ENCODE data around the gene CRAT.
"Not testable (repeated sequence)": the region's sequence is repeated elsewhere in the genome, so short reads cannot be mapped to it uniquely, and the experiment has no call there.

Gene CRAT

GRCh38 chr9:129138476-129139232 lies 28.1 kb upstream of the CRAT start:
- no peak for DNase-seq (ENCODE audit: low read depth)

GRCh38 chr9:129138144-129138462 lies 27.5 kb upstream of the CRAT start:
- no peak for DNase-seq (ENCODE audit: low read depth)

- no peak for DNase-seq (ENCODE audit: low read depth)
Measured at GRCh38 chr9:129137292-129138143, 26.9 kb upstream of the CRAT start.

GRCh38 chr9:129136446-129137035 lies 25.9 kb upstream of the CRAT start:
- DNase-seq (ENCODE audit: low read depth): no peak

DNA sequence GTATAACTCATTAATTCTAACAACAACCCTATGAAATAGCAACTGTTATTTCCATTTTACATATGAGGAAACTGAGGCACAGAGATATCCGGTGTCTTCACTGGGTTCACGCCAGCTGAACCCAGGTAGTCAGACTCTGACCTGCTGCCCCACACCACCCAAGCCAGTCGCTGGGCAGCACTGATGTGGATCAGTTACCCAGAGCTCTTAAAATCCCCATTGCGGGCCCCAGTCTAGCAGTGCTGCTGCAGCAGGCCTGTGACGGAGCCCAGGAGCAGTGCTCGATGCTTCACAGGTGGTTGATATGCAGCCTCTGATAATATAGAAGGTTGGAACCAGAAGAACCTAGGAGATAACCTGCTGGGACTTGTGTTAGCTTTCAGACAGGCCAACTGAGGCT lies 24.9 kb upstream of the CRAT start:
- DNase-seq (ENCODE audit: low read depth): no peak

DNA sequence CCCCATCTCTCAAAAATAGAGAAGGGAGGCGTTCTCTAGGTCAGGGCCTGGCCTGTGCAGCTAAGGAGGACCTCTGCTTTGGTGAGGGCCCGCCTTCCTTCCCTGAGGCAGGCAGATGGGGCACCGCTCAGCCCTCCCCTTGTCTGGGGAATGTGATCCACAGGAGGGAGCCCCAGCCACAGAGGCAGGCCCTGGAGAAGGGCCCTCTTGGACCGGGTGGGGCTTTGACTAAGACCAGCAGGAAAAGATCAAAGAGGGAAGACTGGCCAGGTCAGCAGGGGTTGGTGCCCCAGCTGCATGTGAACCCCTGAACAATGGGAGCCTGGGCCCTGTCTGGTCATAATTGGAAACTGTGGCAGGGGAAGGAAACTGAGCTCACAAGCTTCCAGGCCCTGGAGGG lies 22.5 kb upstream of the CRAT start:
- DNase-seq (ENCODE audit: low read depth): no peak

GRCh38 chr9:129131300-129132145 lies 20.9 kb upstream of the CRAT start:
- DNase-seq (ENCODE audit: low read depth): peak; percentile 77

DNA sequence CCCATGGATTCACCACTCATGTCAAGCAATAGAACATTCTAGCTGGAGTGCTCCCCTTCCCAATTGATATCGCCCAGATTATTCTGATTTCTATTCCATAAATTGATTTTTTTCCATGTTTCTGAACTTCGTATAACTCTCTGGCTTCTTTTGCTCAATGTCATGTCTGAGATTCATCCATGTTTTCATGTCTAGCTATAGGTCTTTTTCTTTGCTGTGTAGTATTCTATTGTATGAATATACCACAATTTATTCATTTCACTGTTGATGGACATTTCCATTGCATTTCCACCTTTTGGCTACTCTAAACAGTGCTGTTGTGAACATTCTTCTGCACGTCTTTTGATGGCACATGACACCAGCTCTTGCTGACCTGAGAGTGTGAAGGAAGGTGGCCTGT lies 20.2 kb upstream of the CRAT start:
- no peak for DNase-seq (ENCODE audit: low read depth)

GRCh38 chr9:129130271-129130670 lies 19.7 kb upstream of the CRAT start:
- not testable (repeated sequence) for DNase-seq (ENCODE audit: low read depth)

- no peak for DNase-seq (ENCODE audit: low read depth)
Measured at GRCh38 chr9:129128689-129129088, 18.1 kb upstream of the CRAT start.

GRCh38 chr9:129126749-129127618 lies 16.4 kb upstream of the CRAT start:
- DNase-seq (ENCODE audit: low read depth): no peak

DNA sequence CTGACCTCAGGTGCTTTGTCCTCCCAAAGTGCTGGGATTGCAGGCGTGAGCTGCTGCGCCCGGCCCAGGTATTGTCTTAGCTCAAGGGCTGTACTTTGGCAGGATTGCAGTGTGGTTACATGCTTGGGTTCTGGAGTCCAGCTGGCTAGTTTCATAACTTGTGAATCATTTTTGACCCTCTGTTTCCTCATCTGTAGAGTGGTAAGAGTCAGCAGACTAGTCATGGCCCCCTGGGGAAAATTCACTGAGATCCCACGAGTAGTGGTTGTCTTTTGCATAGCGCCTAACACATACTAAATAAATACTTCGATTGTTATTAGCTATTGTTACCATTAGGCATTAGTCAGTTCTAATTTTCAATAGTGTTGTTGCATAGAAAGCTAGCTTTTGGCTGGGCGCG lies 14.9 kb upstream of the CRAT start:
- DNase-seq (ENCODE audit: low read depth): no peak

- DNase-seq (ENCODE audit: low read depth): no peak
Measured at GRCh38 chr9:129124506-129125069, 14.0 kb upstream of the CRAT start.

DNA sequence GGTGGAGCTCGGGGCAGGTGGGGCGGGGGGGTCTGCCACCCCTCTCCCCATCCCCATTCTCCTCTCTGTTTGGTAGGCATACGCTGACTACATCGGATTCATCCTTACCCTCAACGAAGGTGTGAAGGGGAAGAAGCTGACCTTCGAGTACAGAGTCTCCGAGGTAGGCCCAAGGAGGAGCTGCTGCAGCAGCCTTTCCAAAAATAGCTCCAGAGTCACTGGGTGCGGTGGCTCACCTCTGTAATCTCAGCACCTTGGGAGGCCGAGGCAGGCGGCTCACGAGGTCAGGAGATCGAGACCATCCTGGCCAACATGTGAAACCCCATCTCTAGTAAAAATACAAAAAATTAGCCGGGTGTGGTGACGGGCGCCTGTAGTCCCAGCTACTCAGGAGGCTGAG lies 12.4 kb upstream of the CRAT start:
- DNase-seq (ENCODE audit: low read depth): not testable (repeated sequence)

GRCh38 chr9:129122133-129122532 lies 11.5 kb upstream of the CRAT start:
- no peak for DNase-seq (ENCODE audit: low read depth)

DNA sequence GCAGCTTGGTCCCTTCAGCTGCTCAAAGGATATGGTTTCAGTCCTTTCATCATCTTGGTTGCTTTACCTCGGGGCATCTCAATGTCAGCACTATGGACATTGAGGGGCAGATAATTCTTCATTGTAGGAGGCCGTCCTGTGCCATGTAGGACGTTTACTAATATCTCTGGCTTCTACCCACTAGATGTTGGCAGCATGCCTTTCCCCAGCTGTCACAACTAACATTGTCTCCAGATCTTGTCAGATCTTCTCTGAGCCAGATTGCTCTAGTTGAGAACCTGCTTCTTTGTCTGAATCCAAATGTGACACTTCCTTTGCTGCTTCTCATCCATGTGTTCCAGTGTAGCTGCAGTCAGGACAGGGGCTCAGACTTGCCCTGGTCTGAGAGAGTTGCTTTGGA lies 10.9 kb upstream of the CRAT start:
- no peak for DNase-seq (ENCODE audit: low read depth)

DNA sequence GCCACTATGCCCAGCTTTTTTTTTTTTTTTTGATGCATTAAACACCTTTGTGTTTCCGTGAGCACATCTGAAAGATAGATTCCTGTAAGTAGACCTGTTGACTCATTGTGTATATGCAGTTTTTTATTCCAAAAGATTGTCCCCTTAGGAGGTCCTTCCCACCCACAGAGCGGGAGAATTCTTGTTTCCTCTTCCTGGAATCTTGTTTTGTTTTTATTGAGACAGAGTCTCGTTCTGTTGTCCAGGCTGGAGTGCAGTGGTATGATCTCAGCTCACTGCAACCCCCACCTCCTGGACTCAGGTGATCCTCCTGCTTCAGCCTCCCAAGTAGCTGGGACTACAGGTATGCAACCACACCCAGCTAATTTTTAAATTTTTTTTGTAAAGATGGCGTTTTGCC lies 8.2 kb upstream of the CRAT start:
- DNase-seq (ENCODE audit: low read depth): no peak

DNA sequence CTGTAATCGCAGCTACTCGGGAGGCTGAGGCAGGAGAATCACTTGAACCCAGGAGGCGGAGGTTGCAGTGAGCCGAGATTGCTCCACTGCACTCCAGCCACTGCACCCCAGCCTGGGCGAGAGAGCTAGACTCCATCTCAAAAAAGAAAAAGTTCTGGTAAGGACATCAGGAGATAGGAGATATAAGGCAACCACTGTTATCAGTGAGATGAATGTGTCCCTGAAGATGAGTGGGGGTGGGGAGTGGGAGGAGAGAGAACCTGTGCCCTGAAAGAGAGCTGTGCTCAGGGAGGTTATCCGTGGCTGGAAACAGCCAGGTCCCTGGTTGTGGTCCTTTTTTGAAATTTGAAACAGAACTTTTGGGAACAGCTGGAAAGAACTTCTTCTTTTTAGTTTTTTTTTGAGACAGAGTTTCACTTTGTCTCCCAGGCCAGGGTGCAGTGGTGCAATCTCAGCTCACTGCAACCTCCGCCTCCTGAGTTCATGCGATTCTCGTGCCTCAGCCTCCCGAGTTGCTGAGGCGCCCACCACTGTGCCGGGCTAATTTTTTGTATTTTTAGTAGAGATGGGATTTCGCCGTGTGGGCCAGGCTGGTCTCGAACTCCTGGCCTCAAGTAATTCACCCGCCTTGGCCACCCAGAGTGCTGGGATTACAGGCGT lies 3.2 kb upstream of the CRAT start:
- no peak for DNase-seq (ENCODE audit: low read depth)

- DNase-seq (ENCODE audit: low read depth): not testable (repeated sequence)
Measured at GRCh38 chr9:129112526-129112925, 1.9 kb upstream of the CRAT start.

GRCh38 chr9:129111528-129112151 lies 1.0 kb upstream of the CRAT start:
- peak; percentile 4 for DNase-seq (ENCODE audit: low read depth)

Data from activated T-cell treated with anti-CD3 and anti-CD28 coated beads for 48 hours (primary cell).